ENCODE measurements around the gene AOPEP.

AOPEP gene

DNA sequence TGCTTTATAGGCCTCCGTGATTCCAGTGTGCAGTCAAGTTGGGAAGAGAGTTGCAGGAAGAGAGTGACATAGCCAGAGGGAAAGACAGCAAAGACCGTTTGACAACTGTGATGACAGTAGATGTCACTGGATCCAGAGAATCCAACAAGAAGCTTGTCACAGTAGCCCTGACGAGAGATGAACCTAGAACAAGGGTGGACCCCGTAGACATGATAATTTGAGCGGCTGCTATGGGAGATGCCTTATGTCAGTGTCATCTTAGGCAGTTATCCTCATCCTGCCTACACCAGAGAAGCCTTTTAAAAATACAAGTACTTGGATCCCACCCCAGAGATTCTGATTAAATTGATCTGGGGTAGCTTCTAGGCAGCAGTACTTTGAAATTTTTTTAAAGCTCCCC lies 125.4 kb downstream of the AOPEP start:
- no peak for DNase-seq

DNA sequence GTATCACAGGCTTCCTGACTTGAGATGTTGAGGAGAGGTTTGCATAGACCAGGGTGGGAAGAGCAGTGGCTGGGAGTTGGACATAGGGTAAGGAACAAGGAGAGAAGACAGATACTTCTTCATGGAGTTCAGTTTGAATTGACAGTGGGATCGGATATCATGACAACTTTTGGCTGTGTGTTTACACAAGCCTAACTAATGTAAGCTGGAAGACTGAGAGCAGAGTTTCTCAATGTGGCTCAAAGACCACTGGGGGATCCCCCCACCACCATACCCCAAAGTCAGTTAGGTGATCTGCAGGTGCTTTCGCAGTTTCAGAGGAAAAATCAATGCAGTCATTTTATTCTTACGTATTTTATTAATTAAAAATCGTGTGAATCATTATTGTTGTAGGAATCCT lies 125.9 kb downstream of the AOPEP start:
- no peak for DNase-seq

DNA sequence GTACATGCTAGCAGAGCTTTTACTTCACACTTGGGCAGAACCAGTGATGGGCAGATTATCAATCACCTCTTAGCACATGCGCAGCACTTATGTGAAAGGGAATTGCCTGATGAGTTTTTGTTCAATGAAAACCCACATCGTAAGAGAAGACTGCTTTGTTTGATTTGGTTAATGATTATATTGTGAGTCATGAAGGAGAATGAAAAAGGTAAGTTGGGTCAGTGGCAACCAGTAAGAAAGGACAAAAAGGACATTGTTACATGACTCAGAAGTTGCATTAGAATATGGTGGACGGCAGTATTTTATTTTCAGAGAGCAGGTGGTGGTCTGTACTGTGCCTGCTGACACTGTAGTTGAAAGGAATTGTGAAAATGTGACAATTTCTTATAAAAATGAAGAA lies 127.4 kb downstream of the AOPEP start:
- DNase-seq, result no peak

DNA sequence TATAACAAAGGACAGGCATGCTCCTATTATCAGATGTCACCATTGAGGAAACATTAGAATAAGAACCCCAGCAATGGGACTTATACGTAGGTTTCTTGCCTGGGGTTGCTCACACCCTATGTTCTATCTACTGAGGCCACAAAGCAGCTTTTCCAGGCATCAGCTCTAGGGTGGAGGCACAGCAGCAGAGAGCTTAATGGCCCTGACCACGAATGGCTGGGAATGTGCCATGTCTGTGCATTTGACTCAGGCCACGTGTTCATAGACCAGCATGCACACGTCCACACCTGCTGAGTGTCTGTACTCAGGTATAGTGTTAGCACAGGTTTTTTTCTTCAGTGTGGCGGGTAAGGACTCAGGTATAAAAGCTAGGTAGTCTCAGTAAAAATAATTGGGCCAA lies 129.4 kb downstream of the AOPEP start:
- no peak for DNase-seq

DNA sequence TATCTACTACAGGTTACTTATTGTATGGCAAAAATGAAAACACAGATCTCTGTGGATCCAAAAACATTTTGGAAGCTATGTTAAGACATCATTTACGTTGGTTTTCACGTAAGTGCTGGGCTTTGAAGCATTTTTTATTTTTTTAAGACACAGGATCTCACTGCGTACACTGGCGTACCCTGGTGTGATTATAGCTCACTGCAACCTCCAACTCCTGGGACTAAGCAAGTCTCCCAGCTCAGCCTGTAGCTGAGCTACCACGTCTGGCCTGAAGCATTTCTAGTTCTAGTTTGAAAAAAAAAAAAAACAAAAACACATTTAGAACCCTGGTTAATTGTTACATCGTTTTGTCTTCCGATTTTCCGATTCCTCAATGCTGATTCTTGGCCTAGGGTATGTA lies 131.3 kb downstream of the AOPEP start:
- DNase-seq, result no peak

DNA sequence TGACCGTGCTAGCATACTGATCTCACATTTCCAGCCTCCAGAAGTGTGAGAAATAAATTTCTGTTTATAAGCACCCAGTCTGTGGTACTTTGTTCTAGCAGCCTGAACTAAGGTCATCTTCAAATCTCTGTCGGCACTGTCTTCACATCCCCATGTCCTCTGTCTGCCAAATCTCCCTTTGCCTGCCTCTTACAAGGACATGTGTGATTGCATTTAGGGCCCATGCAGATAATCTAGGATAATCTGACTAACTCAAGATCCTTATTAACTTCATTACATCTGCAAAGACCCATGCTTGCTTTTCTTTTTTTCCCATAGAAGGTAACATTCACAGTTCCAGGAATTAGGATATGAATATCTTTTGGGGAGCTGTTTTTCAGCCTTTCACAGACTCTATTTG lies 132.7 kb downstream of the AOPEP start:
- DNase-seq, result no peak

DNA sequence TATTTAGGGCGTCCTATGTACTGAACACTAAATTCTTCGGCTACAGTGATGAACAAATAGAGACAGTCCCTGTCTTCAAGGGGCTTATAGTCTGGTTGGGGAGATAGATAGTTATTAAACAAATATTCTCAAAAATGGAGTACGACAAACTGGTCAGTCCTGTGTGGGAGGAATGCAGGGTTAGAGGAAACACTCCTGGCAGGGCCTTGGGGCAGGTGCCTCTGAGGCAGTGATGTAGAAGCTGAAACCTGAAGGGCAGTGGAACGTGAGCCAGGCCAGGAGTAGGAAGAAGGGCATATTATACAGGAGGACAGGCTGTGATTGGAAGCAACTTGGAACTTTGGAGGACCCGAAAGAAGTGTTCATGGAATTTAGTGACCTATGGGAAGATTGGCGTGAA lies 133.4 kb downstream of the AOPEP start:
- no peak for DNase-seq

DNA sequence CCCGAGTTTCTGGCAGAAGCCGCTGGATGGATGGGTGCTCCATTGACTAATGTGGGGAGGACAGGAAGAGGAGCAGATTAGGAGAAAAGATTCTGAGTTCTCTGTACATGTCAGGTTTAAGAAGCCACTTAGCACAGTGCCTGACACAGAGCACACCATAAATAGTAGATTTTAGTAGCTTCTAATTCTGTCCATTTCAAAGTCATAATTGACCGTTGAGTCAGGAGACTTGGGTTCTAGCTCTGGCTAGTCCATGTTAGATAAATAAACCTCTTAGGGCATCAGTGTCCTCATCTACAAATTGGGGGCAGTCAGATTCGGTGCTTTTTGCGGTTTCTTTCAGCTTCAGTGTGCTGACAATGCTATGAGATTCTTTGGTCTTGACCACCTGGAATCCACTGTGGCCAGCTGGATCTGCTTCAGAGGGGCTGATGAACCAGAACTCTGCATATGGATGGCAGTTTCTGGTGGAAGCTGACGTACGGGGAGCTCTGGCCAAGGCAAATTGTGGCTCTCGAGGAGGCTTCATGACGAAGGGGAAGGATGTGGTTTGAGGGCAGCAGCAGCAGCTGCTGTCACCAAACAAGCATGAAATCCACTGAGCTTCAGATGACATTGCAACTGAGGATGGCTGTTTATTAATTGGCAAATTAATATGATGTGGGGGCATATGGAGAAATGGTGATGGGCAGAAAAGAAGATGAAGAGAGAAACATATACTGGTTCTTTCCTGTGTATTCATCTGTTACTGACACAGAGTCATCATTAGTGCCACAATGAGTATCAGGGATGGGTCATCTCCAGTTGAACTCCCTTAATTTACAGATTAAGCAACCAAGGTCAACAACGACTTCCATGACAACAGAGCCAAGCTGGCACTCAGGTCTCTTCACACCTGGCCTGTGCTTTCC lies 134.4 kb downstream of the AOPEP start:
- DNase-seq, result peak; percentile 78

DNA sequence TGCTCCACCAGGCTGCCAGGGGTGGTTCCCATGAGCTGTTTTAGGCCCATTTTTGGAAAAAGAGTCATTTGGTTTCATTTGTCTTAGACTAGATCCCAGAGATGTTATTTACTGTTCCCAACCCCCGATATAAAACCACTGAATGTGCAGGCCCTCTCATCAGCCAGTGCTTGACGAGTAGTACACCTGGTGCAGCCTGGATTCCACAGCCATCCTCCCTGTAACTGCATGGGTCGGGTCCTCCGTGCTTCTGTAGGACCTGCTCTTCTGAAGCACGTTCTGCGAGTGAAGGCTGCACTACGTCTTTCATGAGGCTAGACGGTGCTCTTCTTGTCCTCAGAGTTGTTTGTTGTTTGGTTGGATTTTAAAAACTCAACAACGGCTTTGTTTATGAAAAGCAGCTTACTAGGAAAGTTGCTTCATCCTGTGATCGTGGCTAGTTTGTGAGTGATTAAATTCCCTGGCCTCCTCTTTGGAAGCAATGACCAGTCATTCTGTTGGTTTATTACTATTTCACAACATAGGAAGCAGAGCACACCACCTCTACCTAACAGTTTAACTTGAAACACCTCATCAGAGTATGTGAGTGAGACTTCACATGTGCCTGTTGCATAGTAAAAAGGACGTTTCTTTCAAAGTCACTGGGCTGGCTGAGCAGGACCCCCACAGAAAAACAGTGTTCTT lies 135.2 kb downstream of the AOPEP start:
- no peak for DNase-seq

DNA sequence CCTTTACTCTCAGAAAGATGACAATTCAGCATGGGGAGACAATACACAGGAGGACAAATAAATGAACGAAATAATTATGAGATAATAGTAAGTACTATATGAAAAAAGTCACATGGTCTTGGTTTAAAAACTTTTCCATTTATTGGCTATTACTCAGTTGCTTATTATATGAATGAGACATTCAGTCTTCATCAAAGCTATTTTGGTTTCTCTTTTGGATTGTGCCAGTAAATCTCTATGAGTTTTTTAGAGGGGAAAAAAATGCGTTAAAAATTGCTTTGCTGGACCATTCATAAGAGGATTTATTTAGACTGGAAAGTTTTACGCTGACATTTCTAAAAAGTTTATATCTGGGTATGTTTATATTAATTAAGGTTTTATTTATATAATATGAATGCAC lies 137.7 kb downstream of the AOPEP start:
- DNase-seq, result no peak

DNA sequence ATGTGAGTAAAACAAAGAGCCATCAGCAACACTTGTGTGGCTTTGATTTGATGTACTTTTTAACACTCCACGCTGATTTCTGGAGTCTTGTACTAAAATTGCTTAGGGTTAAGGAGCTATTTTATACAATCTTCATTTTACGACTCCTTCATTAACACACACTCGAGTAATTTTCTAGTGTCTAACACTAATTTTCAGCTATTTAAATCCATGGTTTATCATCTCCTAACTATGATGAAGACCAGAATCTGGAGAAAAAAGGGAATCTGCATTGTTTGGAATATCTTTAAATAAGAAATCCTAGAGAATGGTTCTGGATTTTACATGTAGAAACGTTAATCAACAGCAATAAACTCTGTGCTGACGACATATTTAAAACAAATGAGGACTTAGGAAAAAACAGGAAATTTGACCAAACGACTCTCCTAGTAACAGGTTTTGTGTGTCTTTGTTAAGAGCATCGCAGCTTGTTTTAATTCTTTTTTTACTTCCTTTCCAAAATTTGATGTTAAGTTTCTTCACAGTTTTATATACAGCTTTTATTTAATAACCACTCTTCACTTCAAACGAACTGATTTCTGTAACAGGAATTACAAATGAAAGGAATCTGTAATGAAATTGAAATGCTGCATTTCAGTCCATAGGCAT lies 138.5 kb downstream of the AOPEP start:
- DNase-seq, result no peak

DNA sequence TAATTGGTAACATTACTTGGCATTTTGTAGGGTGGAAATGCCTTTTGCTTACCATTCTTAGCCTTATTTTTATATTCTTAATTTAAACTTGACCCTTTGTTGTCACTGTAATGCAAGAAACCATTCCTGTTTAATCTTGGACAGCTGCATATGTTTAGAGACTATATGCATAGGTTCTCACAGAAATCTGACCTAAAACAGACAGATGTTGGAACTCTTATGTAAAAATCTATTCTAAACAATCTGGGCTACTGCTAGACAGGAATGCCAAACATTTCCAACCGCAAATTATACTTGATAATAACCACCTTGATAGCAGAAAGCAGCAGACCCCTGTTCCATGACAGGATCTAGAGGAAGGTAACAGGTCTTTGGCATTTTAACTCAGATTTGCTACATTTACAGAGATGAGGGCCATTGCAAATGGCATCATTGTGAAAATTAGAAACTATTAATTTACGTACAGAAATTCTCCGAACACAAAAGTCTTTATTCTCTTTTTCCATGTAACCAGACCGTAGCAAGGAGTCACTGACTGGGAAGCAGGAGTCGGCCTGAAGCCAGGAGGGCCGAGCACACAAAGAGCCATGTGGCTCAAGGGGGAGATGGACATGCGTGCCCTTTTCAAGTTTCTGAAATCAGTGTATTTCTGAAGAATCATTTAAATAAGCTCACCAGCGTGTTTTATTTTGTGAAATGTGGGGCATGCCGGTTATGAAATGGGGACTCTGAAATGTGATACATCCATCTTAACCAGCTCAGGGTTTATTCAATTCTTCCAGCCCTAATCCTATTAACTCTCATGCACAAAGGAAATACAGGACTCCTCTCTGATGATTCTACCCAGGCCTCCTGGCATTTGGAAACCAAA lies 139.3 kb downstream of the AOPEP start:
- DNase-seq, result no peak

DNA sequence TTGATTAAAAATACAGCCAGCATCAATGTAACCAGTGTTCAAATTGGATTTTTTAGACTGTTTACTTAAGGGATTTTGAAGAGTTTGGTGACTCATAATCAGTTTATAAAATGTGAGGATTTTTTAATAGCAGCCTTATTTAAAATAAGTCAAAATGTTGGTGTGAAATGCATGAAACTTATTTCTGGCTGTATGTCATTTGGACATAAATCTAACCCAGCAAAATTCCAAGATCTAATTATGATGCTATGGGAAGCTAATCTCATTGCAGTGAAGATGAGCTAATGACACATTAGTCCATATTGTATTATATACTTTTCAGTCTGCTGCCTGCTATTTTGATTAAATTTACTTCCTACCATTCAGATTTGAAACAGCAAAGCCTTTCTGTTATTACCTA lies 140.3 kb downstream of the AOPEP start:
- DNase-seq, result no peak

DNA sequence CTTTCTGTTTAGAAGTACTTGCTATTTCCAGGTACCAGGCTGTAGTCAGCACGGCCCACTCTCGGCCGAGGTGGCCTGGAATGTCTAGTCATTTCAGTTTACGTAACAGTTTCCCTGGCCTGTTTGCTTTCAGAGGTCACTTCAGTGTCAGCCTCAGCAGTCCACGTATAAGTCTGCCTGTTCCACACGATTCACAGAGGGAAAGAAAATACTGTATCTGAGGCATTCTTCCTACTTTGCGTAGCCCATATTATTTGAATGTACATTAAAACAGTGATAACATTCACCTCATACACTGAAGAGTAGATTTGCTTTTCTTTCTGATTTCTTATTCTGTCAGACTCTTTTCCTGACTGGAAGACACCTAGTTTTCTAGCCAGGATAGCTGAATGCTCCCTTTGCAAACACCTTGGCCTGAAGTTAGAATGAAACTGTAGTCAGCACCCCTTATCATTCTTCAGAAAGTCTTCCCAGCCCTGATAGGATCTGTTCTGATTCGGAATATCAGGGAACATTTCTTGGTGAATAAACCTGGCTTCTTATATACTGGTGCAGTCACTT lies 140.9 kb downstream of the AOPEP start:
- no peak for DNase-seq

DNA sequence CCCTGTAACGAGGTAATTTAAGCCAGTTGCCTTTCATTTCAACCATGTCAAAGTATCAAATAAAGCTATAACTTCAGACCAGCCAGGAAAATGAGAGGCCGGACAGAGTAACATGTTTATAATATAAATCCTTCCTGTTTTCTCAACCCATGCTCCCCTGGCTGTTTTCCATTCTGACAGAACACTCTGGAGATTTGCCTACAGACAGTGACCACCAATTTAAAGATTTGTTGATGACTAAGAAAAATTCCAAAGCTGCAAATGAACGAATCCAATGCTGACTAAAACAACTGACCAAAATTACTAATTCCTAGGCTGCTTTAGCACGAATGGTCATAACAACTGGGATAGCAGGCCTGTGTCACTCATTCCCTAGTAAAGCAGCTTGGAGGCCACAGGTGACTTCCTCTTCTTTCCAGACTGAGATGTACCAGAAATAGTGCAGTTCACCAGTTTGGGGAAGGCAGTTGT lies 141.4 kb downstream of the AOPEP start:
- DNase-seq, result no peak

DNA sequence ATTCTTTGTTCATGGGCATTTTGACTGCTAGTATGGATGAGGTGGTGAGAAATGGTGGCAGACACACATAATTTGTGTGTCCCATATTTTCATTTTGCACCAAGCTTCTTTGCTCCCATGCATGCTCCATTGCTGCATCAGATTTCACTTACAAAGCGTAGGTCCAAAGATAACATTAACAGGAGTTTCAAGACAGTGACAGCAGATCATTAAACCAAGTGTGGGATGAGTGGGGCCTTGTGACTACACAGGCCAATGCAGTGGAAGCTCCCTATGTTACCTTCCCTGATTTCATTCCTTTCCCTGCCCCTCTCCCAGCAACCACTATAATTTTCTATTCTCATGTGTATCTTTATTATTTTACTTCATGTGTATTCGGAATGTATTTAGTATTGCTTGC lies 142.0 kb downstream of the AOPEP start:
- DNase-seq, result no peak

DNA sequence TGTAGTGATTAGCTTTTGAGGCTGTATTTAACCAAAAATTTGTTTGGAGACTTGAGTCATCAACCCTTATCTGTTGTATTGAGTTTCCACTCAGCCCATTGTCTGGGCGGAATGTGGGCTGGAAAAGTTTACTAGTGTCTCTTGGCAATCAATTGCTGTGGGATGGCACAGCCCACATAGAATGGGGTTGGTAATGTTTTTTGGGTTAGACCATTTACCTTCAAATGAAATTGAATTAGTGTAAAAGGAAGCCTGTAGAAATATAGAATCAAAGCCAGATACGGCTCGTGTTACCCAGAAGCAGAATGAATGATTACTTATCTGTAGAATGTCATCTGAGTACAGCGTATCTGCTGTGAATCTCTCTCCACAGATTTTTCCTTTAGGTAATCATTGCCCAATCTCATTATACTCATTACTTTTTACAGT lies 142.9 kb downstream of the AOPEP start:
- DNase-seq, result no peak

DNA sequence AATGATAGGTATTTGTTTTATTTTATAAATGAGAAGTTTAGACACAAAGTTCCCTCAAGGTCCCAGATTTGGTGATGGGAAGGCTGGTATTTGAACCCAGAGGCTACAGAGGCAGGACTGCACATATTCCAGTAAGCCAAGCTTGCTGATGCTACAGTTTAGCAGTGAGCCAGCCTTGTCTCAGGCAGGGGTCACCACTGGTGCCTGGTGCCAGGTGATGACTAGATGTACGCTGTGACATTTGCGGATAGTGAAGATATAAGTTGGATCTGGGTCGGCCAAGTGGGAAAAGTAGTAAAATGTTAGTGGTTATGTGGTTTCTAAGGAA lies 143.9 kb downstream of the AOPEP start:
- DNase-seq, result no peak

DNA sequence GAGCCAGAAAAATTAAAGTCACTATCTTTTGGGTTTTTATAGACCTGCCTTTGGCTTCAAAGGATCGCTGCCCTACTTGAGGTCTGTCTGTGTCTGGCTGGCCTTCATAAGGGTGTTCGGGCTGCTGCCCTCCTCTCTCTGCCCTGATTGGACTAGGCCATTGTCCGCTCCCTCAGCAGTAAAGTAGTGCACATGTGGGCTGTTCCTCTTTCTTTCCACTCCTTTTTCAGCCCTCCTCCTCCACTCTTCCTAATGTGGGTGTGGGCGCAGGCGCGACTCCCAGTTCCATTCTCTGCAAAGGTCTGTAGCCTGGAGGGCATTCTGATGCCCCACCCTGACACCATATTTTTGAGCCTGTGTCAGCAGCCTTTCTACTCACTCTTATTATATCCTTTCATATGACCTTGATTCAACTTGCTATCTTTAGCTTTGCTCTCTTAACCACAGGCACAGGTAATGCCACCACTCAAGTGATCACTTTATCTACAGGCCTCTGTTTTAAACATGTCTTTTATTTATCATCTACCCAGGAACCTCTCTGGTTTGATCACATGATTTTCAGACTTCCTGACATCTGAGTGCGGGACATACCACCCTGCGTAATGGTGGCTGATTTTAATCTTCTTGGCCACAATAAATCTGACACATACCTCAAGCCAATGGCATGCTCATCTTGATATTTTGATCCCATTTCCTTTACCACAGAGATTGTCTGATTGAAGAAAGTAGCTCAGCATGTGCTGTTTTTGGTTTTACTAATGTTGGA lies 144.5 kb downstream of the AOPEP start:
- peak; percentile 73 for DNase-seq

DNA sequence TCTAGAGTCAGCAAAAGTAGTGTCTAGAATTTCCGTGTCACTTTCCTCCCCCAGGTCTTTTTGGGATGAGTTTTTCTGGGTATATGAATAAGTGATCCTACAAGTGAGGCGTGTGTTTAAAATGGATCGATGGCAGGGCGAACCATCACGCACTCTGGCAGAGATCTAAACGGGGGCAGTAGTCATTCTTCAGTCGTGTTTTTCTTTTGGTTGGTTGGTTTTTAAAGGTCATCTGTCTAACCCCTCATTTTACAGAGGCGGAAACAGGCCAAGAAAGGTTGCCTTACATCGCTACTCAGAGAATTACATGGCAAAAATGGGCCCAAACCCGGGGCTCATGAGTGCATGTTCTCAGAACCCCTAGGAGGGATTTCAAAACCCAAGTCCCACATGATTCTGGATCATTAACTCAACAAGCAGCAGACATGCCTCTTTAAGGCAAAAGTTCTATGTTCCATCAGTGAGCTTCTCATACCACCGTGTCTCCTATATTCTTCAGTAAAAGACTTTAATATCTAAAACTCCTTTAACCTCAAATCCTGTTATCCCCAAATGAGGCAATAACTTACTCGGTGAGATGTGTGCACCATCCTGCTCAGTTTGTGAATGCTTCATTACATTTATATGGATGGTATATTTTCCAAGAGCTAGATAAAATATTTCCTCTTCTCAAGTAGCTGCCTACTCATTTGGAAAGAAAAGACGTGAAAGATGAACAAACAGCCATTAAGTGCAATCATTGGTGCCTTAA lies 145.8 kb downstream of the AOPEP start:
- no peak for DNase-seq

DNA sequence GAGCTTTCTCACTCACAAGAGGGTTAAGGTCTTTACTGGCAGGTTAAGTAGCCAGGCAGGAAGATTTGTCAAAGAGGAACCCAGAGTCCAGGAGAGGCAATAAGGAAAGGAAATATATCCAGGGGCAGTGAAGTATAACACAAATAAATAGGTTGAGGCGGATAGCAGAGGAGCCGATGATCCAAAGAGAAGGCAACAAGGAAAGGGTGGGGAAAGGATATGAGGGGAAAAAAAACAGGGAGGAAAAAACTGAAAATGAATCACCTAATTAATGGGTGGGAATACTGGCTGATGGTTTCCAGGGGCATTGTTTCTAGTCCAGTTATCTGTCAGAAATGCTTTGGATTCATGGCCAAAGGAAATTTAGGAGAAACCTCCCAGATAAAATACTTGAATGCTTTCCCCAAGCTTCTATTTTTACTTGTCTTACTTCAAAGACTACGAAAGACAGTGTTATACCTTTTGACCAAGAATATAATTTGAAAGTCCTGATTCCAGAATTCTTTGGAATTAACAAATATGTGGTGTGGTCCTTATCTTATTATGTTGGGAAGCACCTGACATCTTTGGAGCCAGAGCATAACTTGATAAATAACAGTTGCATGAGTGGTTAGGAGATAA lies 146.5 kb downstream of the AOPEP start:
- no peak for DNase-seq

Data from CD4-positive, alpha-beta T cell treated with Interleukin-12 subunit alpha and Interleukin-12 subunit beta, for 1 hour (primary cell).